Smooth muscle cell of the brain vasculature (primary cell): ENCODE results near the gene PNPO.

Experiments used
- DNase-seq: peaks from one replicate; pipeline ENCODE4 v3.0.0-alpha.2; 2012; ENCODE audit warnings: low read depth, low spot score

The PNPO gene

GRCh38 chr17:47949946-47950345 is 8.6 kb downstream of the PNPO start:
- no peak for DNase-seq

- no peak for DNase-seq
These were observed 9.1 kb downstream of the PNPO start for GRCh38 chr17:47950448-47950847.

- DNase-seq = no peak
These were observed 11.0 kb downstream of the PNPO start for GRCh38 chr17:47952171-47953021.

- no peak for DNase-seq
These were observed 12.5 kb downstream of the PNPO start for GRCh38 chr17:47953909-47954308.

GRCh38 chr17:47955497-47956461 is 14.4 kb downstream of the PNPO start:
- DNase-seq = no peak

GRCh38 chr17:47956791-47957590 is 15.6 kb downstream of the PNPO start:
- DNase-seq = no peak

GRCh38 chr17:47957591-47958490 is 16.5 kb downstream of the PNPO start, which contains the start of gene PRR15L:
TSS of gene PRR15L (minus strand) at chr17:47957883. CDS start at chr17:47953234, 4,649 bp downstream.
- DNase-seq = no peak

- no peak for DNase-seq
These were observed 18.7 kb downstream of the PNPO start for GRCh38 chr17:47959825-47960655.

GRCh38 chr17:47961406-47961805 is 20.0 kb downstream of the PNPO start:
- DNase-seq = no peak

GRCh38 chr17:47962901-47963300 is 21.5 kb downstream of the PNPO start:
- DNase-seq = no peak

- no peak for DNase-seq
These were observed 23.5 kb downstream of the PNPO start for GRCh38 chr17:47964856-47965255.

GRCh38 chr17:47966079-47966519 is 24.7 kb downstream of the PNPO start:
- DNase-seq = no peak

- no peak for DNase-seq
These were observed 26.4 kb downstream of the PNPO start for GRCh38 chr17:47967607-47968252.

GRCh38 chr17:47968836-47969235 is 27.5 kb downstream of the PNPO start:
- no peak for DNase-seq

GRCh38 chr17:47969930-47970724 is 28.8 kb downstream of the PNPO start:
- DNase-seq = no peak

GRCh38 chr17:47970725-47971499 is 29.5 kb downstream of the PNPO start, which contains the start of gene CDK5RAP3:
TSS of gene CDK5RAP3 (plus strand) at chr17:47971113. CDS start at chr17:47971147, 34 bp downstream.
- DNase-seq = peak; percentile 99

GRCh38 chr17:47973541-47973940 is 32.2 kb downstream of the PNPO start:
- DNase-seq = no peak
